ENCODE measurements around the gene CYP1B1. TPM values are rescaled to one million over a fixed set of nuclear protein-coding genes. Genes with fewer than 3 reads are reported as not detected.

Gene CYP1B1
- polyA plus RNA-seq, 1 donor (not counting 4 experiments of a cell fraction or from before 2014, with no cell fraction given) = 1.6 TPM

DNA sequence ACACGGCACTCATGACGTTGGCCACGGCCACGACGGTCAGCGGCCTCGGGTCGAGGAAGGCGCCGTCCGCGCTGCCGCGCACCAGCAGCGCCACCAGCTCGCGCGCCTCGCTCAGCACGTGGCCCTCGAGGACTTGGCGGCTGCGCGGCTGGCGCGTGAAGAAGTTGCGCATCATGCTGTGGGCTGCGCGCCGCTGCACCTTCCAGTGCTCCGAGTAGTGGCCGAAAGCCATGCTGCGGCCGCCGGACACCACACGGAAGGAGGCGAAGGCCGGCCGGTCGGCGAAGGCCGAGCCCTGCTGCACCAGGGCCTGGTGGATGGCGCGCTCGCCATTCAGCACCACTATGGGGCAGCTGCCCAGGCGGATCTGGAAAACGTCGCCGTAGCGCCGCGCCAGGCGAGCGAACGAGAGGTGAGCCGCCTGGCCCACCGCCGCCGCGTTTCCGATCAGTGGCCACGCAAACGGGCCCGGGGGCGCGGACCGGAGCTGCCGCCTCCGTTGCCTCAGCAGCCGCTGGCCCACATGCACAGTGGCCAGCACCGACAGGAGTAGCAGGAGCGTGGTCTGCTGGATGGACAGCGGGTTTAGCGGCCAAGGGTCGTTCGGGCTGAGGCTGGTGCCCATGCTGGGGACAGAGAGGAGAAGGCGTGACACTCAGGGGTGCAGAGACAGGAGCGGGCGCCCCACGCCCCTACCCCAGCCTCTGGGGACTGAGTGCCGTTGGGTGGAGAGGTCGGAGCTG lies 1.0 kb downstream of the CYP1B1 start:
- H3K9me1 ChIP-seq (ENCODE audit: control insufficient read depth, extremely low read depth, insufficient read depth, low read length) = no peaks in the 10 kb centered on the region
- no peaks in the 10 kb centered on the region for H3K79me2 ChIP-seq (ENCODE audit: control insufficient read depth, insufficient read depth, low read length)
- DNase-seq (ENCODE audit: low read depth, low spot score) = no peak
- H3K27ac ChIP-seq (ENCODE audit: control insufficient read depth, insufficient read depth, low read length) = no peak overlapping the region
- H3K4me2 ChIP-seq (ENCODE audit: control insufficient read depth, extremely low read depth, insufficient read depth, low read depth, low read length) = peak overlapping the region; percentile 89
- H3K27me3 ChIP-seq (ENCODE audit: control insufficient read depth, extremely low read depth, insufficient read depth, low read length) = peaks cover 33% of the 10 kb centered on the region
- peak overlapping the region in 1 of 3 experiments; percentile 70 for H3K4me3 ChIP-seq (ENCODE audit: control insufficient read depth in 2 of 3, extremely low read depth in 1 of 3, insufficient read depth in 2 of 3, low read depth in 1 of 3, low read length in 3 of 3)
- no peak for TF ChIP-seq CTCF (optimal IDR thresholded peaks at IDR 0.05 in 1 of 3, IDR thresholded peaks at IDR 0.05 in 1 of 3, conservative IDR thresholded peaks at IDR 0.05 in 1 of 3; ENCODE audit: extremely low read depth in 1 of 3, insufficient read depth in 2 of 3, low read length in 3 of 3)
- no peak for TF ChIP-seq EZH2 (IDR thresholded peaks at IDR 0.05; ENCODE audit: low read length)
- dilution Hi-C loops (cut with MboI; ENCODE audit: extremely low pct_ligation_motif_present, low sequenced_read_pairs) = no loop called here
- no peak overlapping the region for H3K9ac ChIP-seq (ENCODE audit: control insufficient read depth, extremely low read depth, insufficient read depth, low read length)
- FAIRE-seq = no peak
- H3K36me3 ChIP-seq (ENCODE audit: control insufficient read depth in 2 of 2, extremely low read depth in 1 of 2, insufficient read depth in 2 of 2, low read length in 2 of 2) = no peaks in the 10 kb centered on the region
- H2AFZ ChIP-seq (ENCODE audit: control insufficient read depth, low read length) = no peak overlapping the region
- no peaks in the 10 kb centered on the region for H4K20me1 ChIP-seq (ENCODE audit: control insufficient read depth, extremely low read depth, insufficient read depth, low read length)
- H3K9me3 ChIP-seq (ENCODE audit: control insufficient read depth, low read depth, low read length) = peaks cover 3% of the 10 kb centered on the region
- peaks cover 20% of the 10 kb centered on the region for H3K4me1 ChIP-seq (ENCODE audit: control insufficient read depth, extremely low read depth, insufficient read depth, low read length)

DNA sequence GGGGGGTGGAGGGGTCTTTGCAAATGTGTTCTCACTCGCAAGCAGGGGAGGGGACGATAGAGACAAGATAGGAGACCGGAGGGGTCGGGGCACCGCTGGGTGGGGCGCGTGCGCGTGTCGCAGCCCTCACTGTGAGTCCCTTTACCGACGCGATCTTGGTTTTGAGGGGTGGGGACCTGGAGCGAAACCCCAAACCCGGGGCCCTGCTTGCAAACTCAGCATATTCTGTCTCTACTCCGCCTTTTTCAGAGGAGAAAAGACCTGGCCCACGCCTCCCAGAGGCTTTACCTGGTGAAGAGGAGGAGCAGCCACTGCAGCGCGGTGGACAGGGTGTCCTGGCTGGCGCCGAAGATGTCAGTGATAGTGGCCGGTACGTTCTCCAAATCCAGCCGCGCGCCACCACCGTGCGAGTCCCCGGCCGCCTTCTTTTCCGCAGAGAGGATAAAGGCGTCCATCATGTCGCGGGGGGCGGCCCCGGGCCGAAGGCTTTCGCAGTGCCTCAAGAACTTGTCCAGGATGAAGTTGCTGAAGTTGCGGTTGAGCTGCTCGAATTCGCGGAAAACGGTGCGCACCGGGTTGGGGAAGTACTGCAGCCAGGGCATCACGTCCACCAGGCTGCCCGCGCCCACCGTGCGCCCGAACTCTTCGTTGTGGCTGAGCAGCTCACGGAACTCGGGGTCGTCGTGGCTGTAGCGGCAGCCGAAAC lies 1.7 kb downstream of the CYP1B1 start:
- Histone ChIP-seq H3K36me3 (ENCODE audit: control insufficient read depth in 2 of 2, extremely low read depth in 1 of 2, insufficient read depth in 2 of 2, low read length in 2 of 2) (no peaks in the 10 kb centered on the region), H3K9ac (ENCODE audit: control insufficient read depth, extremely low read depth, insufficient read depth, low read length) (no peak overlapping the region), H2AFZ (ENCODE audit: control insufficient read depth, low read length) (no peak overlapping the region), H3K79me2 (ENCODE audit: control insufficient read depth, insufficient read depth, low read length) (no peaks in the 10 kb centered on the region), H3K27me3 (ENCODE audit: control insufficient read depth, extremely low read depth, insufficient read depth, low read length) (peaks cover 33% of the 10 kb centered on the region), H3K27ac (ENCODE audit: control insufficient read depth, insufficient read depth, low read length) (no peak overlapping the region), H3K4me1 (ENCODE audit: control insufficient read depth, extremely low read depth, insufficient read depth, low read length) (peaks cover 20% of the 10 kb centered on the region), H3K9me3 (ENCODE audit: control insufficient read depth, low read depth, low read length) (peaks cover 3% of the 10 kb centered on the region), H3K9me1 (ENCODE audit: control insufficient read depth, extremely low read depth, insufficient read depth, low read length) (no peaks in the 10 kb centered on the region), H3K4me3 (ENCODE audit: control insufficient read depth in 2 of 3, extremely low read depth in 1 of 3, insufficient read depth in 2 of 3, low read depth in 1 of 3, low read length in 3 of 3) (peak overlapping the region in 2 of 3 experiments; percentile 25 to 42), H4K20me1 (ENCODE audit: control insufficient read depth, extremely low read depth, insufficient read depth, low read length) (no peaks in the 10 kb centered on the region), H3K4me2 (ENCODE audit: control insufficient read depth, extremely low read depth, insufficient read depth, low read depth, low read length) (peak overlapping the region; percentile 89)
- no peak for DNase-seq (ENCODE audit: low read depth, low spot score)
- dilution Hi-C loops (cut with MboI; ENCODE audit: extremely low pct_ligation_motif_present, low sequenced_read_pairs) = no loop called here
- no peak for FAIRE-seq
- no peak for TF ChIP-seq CTCF (optimal IDR thresholded peaks at IDR 0.05 in 1 of 3, IDR thresholded peaks at IDR 0.05 in 1 of 3, conservative IDR thresholded peaks at IDR 0.05 in 1 of 3; ENCODE audit: extremely low read depth in 1 of 3, insufficient read depth in 2 of 3, low read length in 3 of 3)
- no peak for TF ChIP-seq EZH2 (IDR thresholded peaks at IDR 0.05; ENCODE audit: low read length)
